C4-2B (cell line): Measurements from ENCODE around the gene ZNF598.
"Not testable (repeated sequence)": the region's sequence is repeated elsewhere in the genome, so short reads cannot be mapped to it uniquely, and the experiment has no call there.

Source experiments
- H3K27ac ChIP-seq: fragments of 450-650 bp; 2 replicates; pipeline ENCODE4 v1.5.1; 2017
- ZFX ChIP-seq: fragments of 450-650 bp; IDR thresholded peaks from 2 replicates; pipeline ENCODE4 v1.6.1; 2017
- TF ChIP-seq, protein P1 (sequence below): fragments of 450-650 bp; conservative IDR thresholded peaks from 2 replicates; pipeline ENCODE4 v1.5.1; 2017; ENCODE audit warnings: mild to moderate bottlenecking

The ZNF598 gene

GRCh38 chr16:2015947-2016208 is 6.3 kb upstream of the ZNF598 start:
- TF ChIP-seq, protein P1, sequence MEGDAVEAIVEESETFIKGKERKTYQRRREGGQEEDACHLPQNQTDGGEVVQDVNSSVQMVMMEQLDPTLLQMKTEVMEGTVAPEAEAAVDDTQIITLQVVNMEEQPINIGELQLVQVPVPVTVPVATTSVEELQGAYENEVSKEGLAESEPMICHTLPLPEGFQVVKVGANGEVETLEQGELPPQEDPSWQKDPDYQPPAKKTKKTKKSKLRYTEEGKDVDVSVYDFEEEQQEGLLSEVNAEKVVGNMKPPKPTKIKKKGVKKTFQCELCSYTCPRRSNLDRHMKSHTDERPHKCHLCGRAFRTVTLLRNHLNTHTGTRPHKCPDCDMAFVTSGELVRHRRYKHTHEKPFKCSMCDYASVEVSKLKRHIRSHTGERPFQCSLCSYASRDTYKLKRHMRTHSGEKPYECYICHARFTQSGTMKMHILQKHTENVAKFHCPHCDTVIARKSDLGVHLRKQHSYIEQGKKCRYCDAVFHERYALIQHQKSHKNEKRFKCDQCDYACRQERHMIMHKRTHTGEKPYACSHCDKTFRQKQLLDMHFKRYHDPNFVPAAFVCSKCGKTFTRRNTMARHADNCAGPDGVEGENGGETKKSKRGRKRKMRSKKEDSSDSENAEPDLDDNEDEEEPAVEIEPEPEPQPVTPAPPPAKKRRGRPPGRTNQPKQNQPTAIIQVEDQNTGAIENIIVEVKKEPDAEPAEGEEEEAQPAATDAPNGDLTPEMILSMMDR = no peak
- no peak for TF ChIP-seq ZFX
- peak overlapping the region; percentile 89 for H3K27ac ChIP-seq

- H3K27ac ChIP-seq = peak overlapping the region; percentile 89
- TF ChIP-seq, protein P1 = no peak
- TF ChIP-seq ZFX = no peak
Observed at GRCh38 chr16:2015117-2015946, 5.7 kb upstream of the ZNF598 start.

DNA sequence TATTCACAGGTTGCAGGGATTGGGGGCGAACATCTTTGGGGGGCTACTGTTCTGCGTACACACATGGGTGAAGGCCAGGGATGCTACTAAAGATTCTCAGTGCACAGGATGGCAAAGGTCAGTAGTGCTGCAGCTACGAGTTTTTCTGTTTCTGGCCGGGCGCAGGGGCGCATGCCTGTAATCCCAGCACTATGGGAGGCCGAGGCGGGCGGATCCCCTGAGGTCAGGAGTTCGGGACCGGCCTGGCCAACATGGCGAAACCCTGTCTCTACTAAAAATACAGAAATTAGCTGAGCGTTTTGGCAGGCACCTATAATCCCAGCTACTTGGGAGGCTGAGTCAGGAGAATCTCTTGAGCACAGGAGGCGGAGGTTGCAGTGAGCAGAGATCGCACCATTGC is 3.9 kb upstream of the ZNF598 start:
- H3K27ac ChIP-seq = no peak overlapping the region
- TF ChIP-seq ZFX = no peak
- TF ChIP-seq, protein P1 = no peak

- H3K27ac ChIP-seq = not testable (repeated sequence)
Observed at GRCh38 chr16:2011726-2012125, 2.1 kb upstream of the ZNF598 start.

DNA sequence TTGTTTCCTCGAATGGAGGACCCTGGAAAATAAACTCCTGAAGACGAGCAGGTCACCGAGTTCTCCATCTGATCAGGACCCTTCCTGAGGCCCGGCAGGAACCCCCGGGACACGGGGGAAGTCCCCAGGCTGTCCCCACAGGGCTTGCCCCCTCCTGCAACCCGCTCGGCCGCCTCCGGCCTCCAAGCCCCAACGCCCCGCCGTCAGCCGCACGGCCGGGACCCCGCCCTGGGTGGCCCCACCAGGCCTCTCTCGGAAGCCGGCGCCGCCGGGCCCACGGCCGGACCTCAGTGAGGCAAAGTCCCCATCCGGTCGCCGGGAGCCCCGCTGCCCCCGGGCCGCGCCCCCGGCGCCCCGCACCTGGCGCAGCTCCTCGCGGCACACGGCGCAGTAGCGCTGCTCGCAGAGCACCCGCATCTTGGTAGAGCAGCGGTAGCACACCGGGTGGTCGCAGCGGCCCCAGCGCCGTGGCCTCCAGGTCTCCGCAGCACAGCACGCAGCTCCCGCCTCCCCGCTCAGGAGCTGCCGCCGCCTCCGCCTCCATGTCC is 383 bp downstream of the ZNF598 start:
- TF ChIP-seq, protein P1 = no peak
- TF ChIP-seq ZFX = peak; percentile 65
- peak overlapping the region; percentile 99 for H3K27ac ChIP-seq

- H3K27ac ChIP-seq = peak overlapping the region; percentile 99
- TF ChIP-seq, protein P1 = no peak
- TF ChIP-seq ZFX = no peak
Observed at GRCh38 chr16:2008631-2009163, 924 bp downstream of the ZNF598 start.

DNA sequence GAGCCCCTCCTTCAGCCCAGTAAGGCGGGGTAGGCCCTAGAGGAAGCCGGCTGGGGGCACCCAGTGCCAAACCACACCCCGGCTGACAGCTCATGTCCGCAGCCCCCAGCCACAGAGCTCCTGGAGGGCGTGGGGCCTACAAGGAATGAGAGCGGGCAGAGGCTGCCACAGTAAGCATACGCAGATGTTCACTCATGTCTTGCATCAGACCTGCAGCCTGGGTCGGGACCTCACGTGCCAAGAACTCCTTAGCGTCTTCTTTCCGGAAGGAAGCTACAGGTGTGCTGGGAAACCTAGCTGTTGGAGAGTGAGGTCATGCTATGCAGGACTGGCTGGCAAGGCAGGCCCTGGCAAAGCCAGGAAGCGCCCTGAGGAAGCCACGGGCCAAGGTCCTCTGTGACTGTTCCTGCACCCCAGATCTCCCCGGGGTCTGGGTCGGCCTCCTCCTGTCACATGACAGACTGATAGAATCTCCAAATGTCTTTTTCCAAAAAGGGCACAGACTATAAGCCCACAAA is 1.6 kb downstream of the ZNF598 start:
- peak overlapping the region; percentile 99 for H3K27ac ChIP-seq
- TF ChIP-seq ZFX = peak; percentile 26; the same call in 1 of the 2 replicates
- TF ChIP-seq, protein P1 = no peak
